ENCODE data around the gene HEBP1. TPM values are rescaled to one million over a fixed set of nuclear protein-coding genes. Genes with fewer than 3 reads are reported as not detected.

The HEBP1 gene
- total RNA-seq, 2 donors from 2014 or later = 56.4 to 63.2 TPM

GRCh38 chr12:13027032-13027431 is 27.0 kb upstream of the HEBP1 start:
- intact Hi-C loops (cut with DNase I) = no loop called here
- no peak for DNase-seq (ENCODE audit: low spot score)

- DNase-seq (ENCODE audit: low spot score) = no peak
- intact Hi-C loops (cut with DNase I) = no loop called here
These were observed 26.2 kb upstream of the HEBP1 start for GRCh38 chr12:13026286-13026685.

- intact Hi-C loops (cut with DNase I) = no loop called here
- no peak for DNase-seq (ENCODE audit: low spot score)
These were observed 24.5 kb upstream of the HEBP1 start for GRCh38 chr12:13024531-13024916.

GRCh38 chr12:13023811-13024530 is 23.9 kb upstream of the HEBP1 start:
- no peak for DNase-seq (ENCODE audit: low spot score)
- intact Hi-C loops (cut with DNase I) = no loop called here

- intact Hi-C loops (cut with DNase I) = no loop called here
- no peak for DNase-seq (ENCODE audit: low spot score)
These were observed 22.8 kb upstream of the HEBP1 start for GRCh38 chr12:13022851-13023271.

- DNase-seq (ENCODE audit: low spot score) = no peak
- intact Hi-C loops (cut with DNase I) = no loop called here
These were observed 11.0 kb upstream of the HEBP1 start for GRCh38 chr12:13011098-13011497.

- intact Hi-C loops (cut with DNase I) = no loop called here
- DNase-seq (ENCODE audit: low spot score) = no peak
These were observed 8.8 kb upstream of the HEBP1 start for GRCh38 chr12:13008741-13009380.

GRCh38 chr12:13007496-13008233 is 7.6 kb upstream of the HEBP1 start:
- intact Hi-C loops (cut with DNase I) = no loop called here
- DNase-seq (ENCODE audit: low spot score) = no peak

GRCh38 chr12:13005649-13006048 is 5.6 kb upstream of the HEBP1 start:
- DNase-seq (ENCODE audit: low spot score) = no peak
- intact Hi-C loops (cut with DNase I) = no loop called here

- intact Hi-C loops (cut with DNase I) = no loop called here
- DNase-seq (ENCODE audit: low spot score) = no peak
These were observed 4.9 kb upstream of the HEBP1 start for GRCh38 chr12:13004986-13005385.

GRCh38 chr12:13004361-13004760 is 4.3 kb upstream of the HEBP1 start:
- intact Hi-C loops (cut with DNase I) = no loop called here
- no peak for DNase-seq (ENCODE audit: low spot score)

- intact Hi-C loops (cut with DNase I) = no loop called here
- no peak for DNase-seq (ENCODE audit: low spot score)
These were observed 2.4 kb upstream of the HEBP1 start for GRCh38 chr12:13002301-13003097.

GRCh38 chr12:13001775-13002040 is 1.6 kb upstream of the HEBP1 start:
- no peak for DNase-seq (ENCODE audit: low spot score)
- intact Hi-C loops (cut with DNase I) = no loop called here

GRCh38 chr12:13000925-13001774 is 1.1 kb upstream of the HEBP1 start:
- peak; percentile 86 for DNase-seq (ENCODE audit: low spot score)

GRCh38 chr12:13000616-13000924 is 505 bp upstream of the HEBP1 start:
- intact Hi-C loops (cut with DNase I) = no loop called here
- DNase-seq (ENCODE audit: low spot score) = peak; percentile 84

More at GRCh38 chr12:13000925-13001774, 1.1 kb upstream of the HEBP1 start:
- intact Hi-C loops (cut with DNase I) = no loop called here

GRCh38 chr12:12999271-12999958 is 650 bp downstream of the HEBP1 start:
- intact Hi-C loops (cut with DNase I) = loop anchor here in 1 of 2 donors (5.0 to 10.0 kb wide), 2 partner anchors 185 to 203 kb away; partner anchors contain the start of gene DDX47
- no peak for DNase-seq (ENCODE audit: low spot score)

GRCh38 chr12:12998248-12998647 is 1.8 kb downstream of the HEBP1 start:
- intact Hi-C loops (cut with DNase I) = loop anchor here in 1 of 2 donors (5.0 to 10.0 kb wide), 2 partner anchors 183 to 204 kb away; partner anchors contain the start of gene DDX47
- DNase-seq (ENCODE audit: low spot score) = no peak

- intact Hi-C loops (cut with DNase I) = loop anchor here in 1 of 2 donors (5.0 to 10.0 kb wide), 2 partner anchors 183 to 205 kb away; partner anchors contain the start of gene DDX47
- DNase-seq (ENCODE audit: low spot score) = no peak
These were observed 2.3 kb downstream of the HEBP1 start for GRCh38 chr12:12997734-12998133.

All from posterior vena cava (tissue), 2 donors.